MM.1S (cell line): Measurements from ENCODE around the gene KRCC1.
"Not testable (repeated sequence)": the region's sequence is repeated elsewhere in the genome, so short reads cannot be mapped to it uniquely, and the experiment has no call there.

Experiments
- DNase-seq: peaks from one replicate; pipeline ENCODE4 v3.0.0-alpha.2; 2015
- H2AFZ ChIP-seq: fragments of 300-600 bp; sonication (generic); 2 replicates; pipeline ENCODE4 v1.6.0; 2016; ENCODE audit warnings: antibody characterized with exemption, low read length
- H3F3A ChIP-seq: fragments of 300-600 bp; sonication (generic); 2 replicates; pipeline ENCODE4 v1.6.1; 2016; ENCODE audit warnings: mild to moderate bottlenecking, antibody characterized with exemption, low read length, moderate library complexity, mixed read lengths; ENCODE audit not compliant: insufficient read depth
- H3K27ac ChIP-seq: fragments of 300-600 bp; sonication (generic); 2 replicates; pipeline ENCODE4 v1.5.1; 2016; ENCODE audit warnings: mild to moderate bottlenecking, low read length
- H3K27me3 ChIP-seq: fragments of 300-600 bp; sonication (generic); replicated peaks from 2 replicates; pipeline ENCODE4 v1.6.0; 2016; ENCODE audit warnings: low read length; ENCODE audit not compliant: insufficient read depth
- H3K36me3 ChIP-seq: fragments of 300-600 bp; sonication (generic); replicated peaks from 2 replicates; pipeline ENCODE4 v1.6.1; 2016; ENCODE audit warnings: mild to moderate bottlenecking, low read length, mixed read lengths; ENCODE audit not compliant: insufficient read depth
- H3K4me1 ChIP-seq: fragments of 300-600 bp; sonication (generic); 2 replicates; pipeline ENCODE4 v1.6.1; 2016; ENCODE audit warnings: low read length, mixed read lengths
- H3K4me2 ChIP-seq: fragments of 300-600 bp; sonication (generic); 2 replicates; pipeline ENCODE4 v1.6.0; 2016; ENCODE audit warnings: low read depth, low read length
- H3K4me3 ChIP-seq: fragments of 300-600 bp; sonication (generic); 2 replicates; pipeline ENCODE4 v1.5.1; 2016; ENCODE audit warnings: low read length, mixed read lengths
- H3K79me2 ChIP-seq: fragments of 300-600 bp; sonication (generic); 2 replicates; pipeline ENCODE4 v1.6.1; 2016; ENCODE audit warnings: mixed run types, low read length, mixed read lengths
- H3K9ac ChIP-seq: fragments of 300-600 bp; sonication (generic); 2 replicates; pipeline ENCODE4 v1.6.1; 2016; ENCODE audit warnings: low read length, mixed read lengths
- H3K9me2 ChIP-seq: fragments of 300-600 bp; sonication (generic); replicated peaks from 2 replicates; pipeline ENCODE4 v1.6.1; 2016; ENCODE audit warnings: mild to moderate bottlenecking, low read length, mixed read lengths; ENCODE audit not compliant: insufficient read depth
- H3K9me3 ChIP-seq: fragments of 300-600 bp; sonication (generic); replicated peaks from 2 replicates; pipeline ENCODE4 v1.6.1; 2016; ENCODE audit warnings: mild to moderate bottlenecking, low read length, mixed read lengths; ENCODE audit not compliant: insufficient read depth
- H4K20me1 ChIP-seq: fragments of 300-600 bp; sonication (generic); 2 replicates; pipeline ENCODE4 v1.6.1; 2016; ENCODE audit warnings: mild to moderate bottlenecking, low read length, moderate library complexity, mixed read lengths; ENCODE audit not compliant: insufficient read depth
- CTCF ChIP-seq: fragments of 300-600 bp; sonication (generic); IDR thresholded peaks from 2 replicates; pipeline ENCODE4 v1.5.1; 2016; ENCODE audit warnings: antibody characterized with exemption, low read length, mixed read lengths
- EZH2 ChIP-seq: fragments of 300-600 bp; sonication (generic); optimal IDR thresholded peaks from 2 replicates; pipeline ENCODE3; 2017; ENCODE audit warnings: low read depth, mild to moderate bottlenecking, antibody characterized with exemption, low read length, mixed read lengths
- EZH2phosphoT487 ChIP-seq: fragments of 300-600 bp; sonication (generic); IDR thresholded peaks from 2 replicates; pipeline ENCODE4 v1.6.1; 2018; ENCODE audit warnings: antibody characterized with exemption, low read length

Gene KRCC1

GRCh38 chr2:87995756-87996155 lies 59.8 kb downstream of the KRCC1 start:
- Histone ChIP-seq H3K9ac (no peak overlapping the region), H3F3A (no peaks in the 10 kb centered on the region), H4K20me1 (no peaks in the 10 kb centered on the region), H3K9me2 (no peaks in the 10 kb centered on the region), H3K79me2 (no peaks in the 10 kb centered on the region), H3K4me2 (no peak overlapping the region), H2AFZ (no peak overlapping the region), H3K36me3 (no peaks in the 10 kb centered on the region), H3K4me1 (no peaks in the 10 kb centered on the region), H3K9me3 (no peaks in the 10 kb centered on the region), H3K4me3 (no peak overlapping the region), H3K27ac (no peak overlapping the region), H3K27me3 (no peaks in the 10 kb centered on the region)
- TF ChIP-seq CTCF (no peak), EZH2phosphoT487 (no peak), EZH2 (no peak)
- no peak for DNase-seq

GRCh38 chr2:87994304-87994850 lies 61.2 kb downstream of the KRCC1 start:
- H3K4me2 ChIP-seq, result not testable (repeated sequence)

GRCh38 chr2:87992569-87992968 lies 63.0 kb downstream of the KRCC1 start:
- not testable (repeated sequence) for H3K4me1 ChIP-seq, H4K20me1 ChIP-seq, H3K27ac ChIP-seq, H2AFZ ChIP-seq, DNase-seq, H3K9me2 ChIP-seq, H3K9me3 ChIP-seq, H3K27me3 ChIP-seq, H3K79me2 ChIP-seq, H3F3A ChIP-seq, H3K4me2 ChIP-seq, H3K9ac ChIP-seq, H3K36me3 ChIP-seq, H3K4me3 ChIP-seq

More at GRCh38 chr2:87994304-87994850, 61.2 kb downstream of the KRCC1 start:
- not testable (repeated sequence) for H3K9ac ChIP-seq, H3K27me3 ChIP-seq, H3K9me3 ChIP-seq, H4K20me1 ChIP-seq, H3K36me3 ChIP-seq, DNase-seq, H3F3A ChIP-seq, H3K27ac ChIP-seq, H3K4me1 ChIP-seq, H3K4me3 ChIP-seq, H3K79me2 ChIP-seq, H2AFZ ChIP-seq, H3K9me2 ChIP-seq

GRCh38 chr2:87987473-87987872 lies 68.1 kb downstream of the KRCC1 start:
- H3K9me3 ChIP-seq, H3K4me3 ChIP-seq, H4K20me1 ChIP-seq, H3F3A ChIP-seq, H3K9me2 ChIP-seq, DNase-seq, H2AFZ ChIP-seq, H3K4me2 ChIP-seq, H3K27me3 ChIP-seq, H3K4me1 ChIP-seq, H3K79me2 ChIP-seq, H3K27ac ChIP-seq, H3K9ac ChIP-seq, H3K36me3 ChIP-seq: not testable (repeated sequence)

GRCh38 chr2:87985902-87986301 lies 69.7 kb downstream of the KRCC1 start:
- not testable (repeated sequence) for H3K9ac ChIP-seq, H3K4me1 ChIP-seq, H3K4me2 ChIP-seq, H3K79me2 ChIP-seq, H3K27ac ChIP-seq, DNase-seq, H4K20me1 ChIP-seq, H2AFZ ChIP-seq, H3F3A ChIP-seq, H3K4me3 ChIP-seq, H3K27me3 ChIP-seq, H3K9me3 ChIP-seq, H3K36me3 ChIP-seq, H3K9me2 ChIP-seq

GRCh38 chr2:87981182-87981581 lies 74.4 kb downstream of the KRCC1 start:
- not testable (repeated sequence) for H2AFZ ChIP-seq, DNase-seq, H3K36me3 ChIP-seq, H4K20me1 ChIP-seq, H3F3A ChIP-seq, H3K27ac ChIP-seq, H3K27me3 ChIP-seq, H3K4me1 ChIP-seq, H3K9me2 ChIP-seq, H3K79me2 ChIP-seq, H3K9ac ChIP-seq, H3K4me2 ChIP-seq, H3K9me3 ChIP-seq, H3K4me3 ChIP-seq
